ENCODE measurements around the gene KIF5B. TPM values are rescaled to one million over a fixed set of nuclear protein-coding genes. Genes with fewer than 3 reads are reported as not detected.

The KIF5B gene
- total and polyA plus RNA-seq, 2 of the 4 experiments (the other 2 are of a cell fraction) = 33.5 to 68.5 TPM

GRCh38 chr10:32007026-32007425, 49.2 kb downstream of the KIF5B start:
- BruUV-seq (replicated peaks) = no TSS peak
- ATAC-seq (ENCODE audit: low read depth) = no peak
- peaks cover 20% of the 10 kb centered on the region for H3K36me3 ChIP-seq (ENCODE audit: control insufficient read depth, insufficient read depth, low read length)
- H3K18ac ChIP-seq (ENCODE audit: low read depth, low read length) = no peak overlapping the region
- in situ Hi-C loops (cut with MboI; ENCODE audit: low sequenced_read_pairs) (loop anchor here (5.0 kb wide), 1 partner anchor 150 kb away; no protein-coding TSS in a partner anchor), dilution Hi-C loops (cut with HindIII; ENCODE audit: low sequenced_read_pairs, unreplicated experiment) (no loop called here), intact Hi-C loops (cut with micrococcal nuclease) (loop anchor here (5.0 to 10.0 kb wide), 2 partner anchors 170 to 1282 kb away; no protein-coding TSS in a partner anchor)
- no peak overlapping the region for H3K27ac ChIP-seq (ENCODE audit: insufficient read depth, low read length)
- H2BK15ac ChIP-seq (ENCODE audit: low read depth, low read length) = no peak overlapping the region
- ChIA-PET CTCF (interaction anchor here (0.6 kb wide), 1 partner anchor 1449 kb away, joined by 3 read pairs; no protein-coding TSS in a partner anchor), POLR2A (ENCODE audit: unreplicated experiment) (no interaction called here)
- H4K20me1 ChIP-seq (ENCODE audit: insufficient read depth, low read length) = peaks cover 4% of the 10 kb centered on the region; the same call in 1 of the 2 replicates
- H3K4me2 ChIP-seq (ENCODE audit: low read depth, low read length) = no peak overlapping the region
- H3K56ac ChIP-seq (ENCODE audit: extremely low read depth, insufficient read depth, low read length) = no peak overlapping the region
- H2AK9ac ChIP-seq (replicated peaks; ENCODE audit: low read depth, low read length, poor library complexity) = no peak overlapping the region
- H2AFZ ChIP-seq (replicated peaks; ENCODE audit: low read length, poor library complexity) = no peak overlapping the region
- no peak overlapping the region for H4K91ac ChIP-seq (ENCODE audit: insufficient read depth, low read depth, low read length)
- H4K8ac ChIP-seq (ENCODE audit: low read depth in 2 of 2, low read length in 2 of 2) = no peak overlapping the region
- peaks cover 0 to 11% of the 10 kb centered on the region in 2 experiments; a peak in 1 of 4 replicates for H3K79me1 ChIP-seq (ENCODE audit: low read depth in 1 of 2, low read length in 2 of 2)
- no peak overlapping the region for H2BK120ac ChIP-seq (ENCODE audit: low read depth, low read length)
- no peak overlapping the region for H3K9ac ChIP-seq (ENCODE audit: low read depth, low read length)
- H4K5ac ChIP-seq (ENCODE audit: low read depth, low read length) = no peak overlapping the region
- H3K9me3 ChIP-seq (ENCODE audit: control insufficient read depth, insufficient read depth, low read length) = no peaks in the 10 kb centered on the region
- no peak for TF ChIP-seq BHLHE40 (IDR thresholded peaks at IDR 0.05; ENCODE audit: low read depth, low read length)
- no peak for TF ChIP-seq RFX5 (IDR thresholded peaks at IDR 0.05; ENCODE audit: low read depth, low read length)
- no peak for TF ChIP-seq SMC3 (IDR thresholded peaks at IDR 0.05; ENCODE audit: low read depth, low read length)
- TF ChIP-seq NFE2L2 (IDR thresholded peaks at IDR 0.05; ENCODE audit: low read depth, low read length) = no peak
- TF ChIP-seq, protein P1, sequence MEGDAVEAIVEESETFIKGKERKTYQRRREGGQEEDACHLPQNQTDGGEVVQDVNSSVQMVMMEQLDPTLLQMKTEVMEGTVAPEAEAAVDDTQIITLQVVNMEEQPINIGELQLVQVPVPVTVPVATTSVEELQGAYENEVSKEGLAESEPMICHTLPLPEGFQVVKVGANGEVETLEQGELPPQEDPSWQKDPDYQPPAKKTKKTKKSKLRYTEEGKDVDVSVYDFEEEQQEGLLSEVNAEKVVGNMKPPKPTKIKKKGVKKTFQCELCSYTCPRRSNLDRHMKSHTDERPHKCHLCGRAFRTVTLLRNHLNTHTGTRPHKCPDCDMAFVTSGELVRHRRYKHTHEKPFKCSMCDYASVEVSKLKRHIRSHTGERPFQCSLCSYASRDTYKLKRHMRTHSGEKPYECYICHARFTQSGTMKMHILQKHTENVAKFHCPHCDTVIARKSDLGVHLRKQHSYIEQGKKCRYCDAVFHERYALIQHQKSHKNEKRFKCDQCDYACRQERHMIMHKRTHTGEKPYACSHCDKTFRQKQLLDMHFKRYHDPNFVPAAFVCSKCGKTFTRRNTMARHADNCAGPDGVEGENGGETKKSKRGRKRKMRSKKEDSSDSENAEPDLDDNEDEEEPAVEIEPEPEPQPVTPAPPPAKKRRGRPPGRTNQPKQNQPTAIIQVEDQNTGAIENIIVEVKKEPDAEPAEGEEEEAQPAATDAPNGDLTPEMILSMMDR (conservative IDR thresholded peaks at IDR 0.05; ENCODE audit: low read depth, low read length) = no peak
- no peak for TF ChIP-seq CHD1 (IDR thresholded peaks at IDR 0.05; ENCODE audit: low read depth, low read length)
- TF ChIP-seq CEBPB (IDR thresholded peaks at IDR 0.05; ENCODE audit: low read depth, low read length) = no peak
- TF ChIP-seq, protein P2, sequence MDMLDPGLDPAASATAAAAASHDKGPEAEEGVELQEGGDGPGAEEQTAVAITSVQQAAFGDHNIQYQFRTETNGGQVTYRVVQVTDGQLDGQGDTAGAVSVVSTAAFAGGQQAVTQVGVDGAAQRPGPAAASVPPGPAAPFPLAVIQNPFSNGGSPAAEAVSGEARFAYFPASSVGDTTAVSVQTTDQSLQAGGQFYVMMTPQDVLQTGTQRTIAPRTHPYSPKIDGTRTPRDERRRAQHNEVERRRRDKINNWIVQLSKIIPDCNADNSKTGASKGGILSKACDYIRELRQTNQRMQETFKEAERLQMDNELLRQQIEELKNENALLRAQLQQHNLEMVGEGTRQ (IDR thresholded peaks at IDR 0.05; ENCODE audit: low read depth, low read length) = no peak
- no peak for TF ChIP-seq RAD21 (IDR thresholded peaks at IDR 0.05; ENCODE audit: low read length)
- no peak for TF ChIP-seq MAFK (IDR thresholded peaks at IDR 0.05; ENCODE audit: low read depth, low read length)
- TF ChIP-seq POLR2A (IDR thresholded peaks at IDR 0.05; ENCODE audit: low read depth, low read length) = no peak
- TF ChIP-seq MAZ (IDR thresholded peaks at IDR 0.05; ENCODE audit: borderline replicate concordance, low read depth, low read length) = no peak
- TF ChIP-seq, protein P3, sequence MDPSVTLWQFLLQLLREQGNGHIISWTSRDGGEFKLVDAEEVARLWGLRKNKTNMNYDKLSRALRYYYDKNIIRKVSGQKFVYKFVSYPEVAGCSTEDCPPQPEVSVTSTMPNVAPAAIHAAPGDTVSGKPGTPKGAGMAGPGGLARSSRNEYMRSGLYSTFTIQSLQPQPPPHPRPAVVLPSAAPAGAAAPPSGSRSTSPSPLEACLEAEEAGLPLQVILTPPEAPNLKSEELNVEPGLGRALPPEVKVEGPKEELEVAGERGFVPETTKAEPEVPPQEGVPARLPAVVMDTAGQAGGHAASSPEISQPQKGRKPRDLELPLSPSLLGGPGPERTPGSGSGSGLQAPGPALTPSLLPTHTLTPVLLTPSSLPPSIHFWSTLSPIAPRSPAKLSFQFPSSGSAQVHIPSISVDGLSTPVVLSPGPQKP (IDR thresholded peaks at IDR 0.05; ENCODE audit: borderline replicate concordance, low read depth, low read length) = no peak
- no peak for TF ChIP-seq RCOR1 (IDR thresholded peaks at IDR 0.05; ENCODE audit: insufficient replicate concordance, low read length)
- no peak for TF ChIP-seq FOS (IDR thresholded peaks at IDR 0.05; ENCODE audit: low read depth, low read length)
- no peak for TF ChIP-seq MXI1 (IDR thresholded peaks at IDR 0.05; ENCODE audit: borderline replicate concordance, low read depth, low read length)
- H3K14ac ChIP-seq (replicated peaks; ENCODE audit: low read depth, low read length) = no peak overlapping the region
- no peak overlapping the region for H2BK5ac ChIP-seq (ENCODE audit: low read depth, low read length, poor library complexity, severe bottlenecking)
- no peak overlapping the region for H2AK5ac ChIP-seq (ENCODE audit: low read depth, low read length)
- no CpG with 5 or more reads among the region's 2 CpGs for WGBS, 2 experiments (ENCODE audit: extremely low coverage in 2 of 2, insufficient read length in 1 of 2)
- no peaks in the 10 kb centered on the region for H3K4me1 ChIP-seq (ENCODE audit: control insufficient read depth, insufficient read depth, low read length)
- H3K23ac ChIP-seq (ENCODE audit: low read depth, low read length) = no peak overlapping the region
- no peak overlapping the region for H3K4ac ChIP-seq (ENCODE audit: low read depth, low read length)
- no peak for DNase-seq
- H3K9me1 ChIP-seq (ENCODE audit: insufficient read depth, low read length) = peaks cover 5% of the 10 kb centered on the region
- H3K27me3 ChIP-seq (ENCODE audit: control insufficient read depth, insufficient read depth, low read length) = no peaks in the 10 kb centered on the region
- H3K4me3 ChIP-seq (ENCODE audit: insufficient read depth, low read depth, low read length) = no peak overlapping the region
- no peak overlapping the region for H2BK20ac ChIP-seq (ENCODE audit: low read depth, low read length)
